Activated T-helper 9 cell treated with anti-CD3 and anti-CD28 coated beads, Interleukin-2, amount 50 U/mL, for 16 hours (primary cell): ENCODE results near the gene PDS5A.
"Not testable (repeated sequence)": the region's sequence is repeated elsewhere in the genome, so short reads cannot be mapped to it uniquely, and the experiment has no call there.

Experiments
- DNase-seq: peaks from one replicate; pipeline ENCODE4 v3.0.0-alpha.2; 2020; ENCODE audit warnings: low read depth

PDS5A gene

GRCh38 chr4:39825090-39825489, 152.6 kb downstream of the PDS5A start:
- DNase-seq, result no peak

GRCh38 chr4:39823191-39823590, 154.5 kb downstream of the PDS5A start:
- DNase-seq, result no peak

GRCh38 chr4:39822662-39823061, 155.0 kb downstream of the PDS5A start:
- no peak for DNase-seq

- no peak for DNase-seq
Measured at GRCh38 chr4:39821951-39822350, 155.8 kb downstream of the PDS5A start.

- DNase-seq, result no peak
Measured at GRCh38 chr4:39820186-39820585, 157.5 kb downstream of the PDS5A start.

GRCh38 chr4:39818646-39819045, 159.1 kb downstream of the PDS5A start:
- no peak for DNase-seq

- no peak for DNase-seq
Measured at GRCh38 chr4:39814403-39815185, 163.1 kb downstream of the PDS5A start.

GRCh38 chr4:39813761-39814160, 163.9 kb downstream of the PDS5A start:
- DNase-seq, result not testable (repeated sequence)

GRCh38 chr4:39813033-39813432, 164.7 kb downstream of the PDS5A start:
- not testable (repeated sequence) for DNase-seq

GRCh38 chr4:39812500-39812899, 165.2 kb downstream of the PDS5A start:
- no peak for DNase-seq

- no peak for DNase-seq
Measured at GRCh38 chr4:39808231-39808749, 169.4 kb downstream of the PDS5A start.

GRCh38 chr4:39802005-39802404, 175.7 kb downstream of the PDS5A start:
- no peak for DNase-seq

- DNase-seq, result not testable (repeated sequence)
Measured at GRCh38 chr4:39792976-39793375, 184.7 kb downstream of the PDS5A start.

- DNase-seq, result no peak
Measured at GRCh38 chr4:39792529-39792928, 185.2 kb downstream of the PDS5A start.

- DNase-seq, result no peak
Measured at GRCh38 chr4:39792128-39792527, 185.6 kb downstream of the PDS5A start.

GRCh38 chr4:39786838-39787237, 190.9 kb downstream of the PDS5A start:
- no peak for DNase-seq

GRCh38 chr4:39785083-39785482, 192.6 kb downstream of the PDS5A start:
- DNase-seq, result no peak

- not testable (repeated sequence) for DNase-seq
Measured at GRCh38 chr4:39781988-39782387, 195.7 kb downstream of the PDS5A start.
